GM18498 (cell line): ENCODE measurements around the gene B4GALT5.
A peak's percentile ranks its signal among the peaks of the same experiment; 100 is the strongest.

Experiments used
- ATAC-seq: cut with Tn5 transposase; IDR thresholded peaks from one replicate; pipeline ENCODE4 v1.9.1; 2021; ENCODE audit warnings: mild to moderate bottlenecking, moderate library complexity; ENCODE audit not compliant: unreplicated experiment

Gene B4GALT5

DNA sequence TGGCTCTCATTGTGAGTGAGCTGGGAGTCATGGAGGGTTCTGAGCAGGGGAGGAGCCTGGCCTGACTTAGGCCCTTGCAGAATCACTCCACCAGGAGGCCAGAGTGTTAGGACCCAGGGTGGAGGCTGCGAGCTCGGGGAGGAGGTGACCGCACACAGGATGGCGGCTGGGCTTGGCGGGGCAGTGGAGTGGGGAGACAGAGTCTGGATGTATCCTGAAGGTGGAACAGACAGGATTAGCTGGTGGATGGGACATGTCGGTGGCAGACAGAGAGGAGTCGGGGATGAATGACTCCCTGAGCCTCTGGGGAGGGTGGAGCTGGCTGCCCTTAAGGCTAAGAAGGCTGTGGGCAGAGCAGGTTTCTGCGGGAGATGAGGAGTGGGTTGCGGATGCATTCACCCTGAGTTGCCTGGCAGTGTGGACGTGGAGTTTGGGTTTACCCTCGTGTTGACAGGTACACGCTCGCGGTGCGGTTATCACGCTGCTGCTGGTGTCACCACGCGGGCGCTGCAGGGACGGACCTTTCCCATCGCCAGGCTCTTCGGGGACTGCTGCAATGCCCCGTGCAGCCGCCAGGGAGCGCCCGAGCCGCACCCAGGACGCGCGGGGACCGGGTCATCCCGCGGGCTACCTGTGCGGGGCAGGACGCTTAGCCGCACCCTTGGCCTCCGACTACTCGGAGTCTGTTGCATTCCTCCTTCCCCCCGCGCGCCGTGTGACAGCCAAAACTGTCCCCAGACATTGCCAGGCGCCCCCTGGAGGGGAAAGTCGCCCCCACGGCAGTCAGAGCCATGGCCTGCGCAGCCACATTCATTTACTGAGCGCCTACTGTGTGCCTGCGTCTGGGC, 102.8 kb downstream of the B4GALT5 start:
- ATAC-seq: peak; percentile 63

GRCh38 chr20:49608752-49609670, 104.7 kb downstream of the B4GALT5 start:
- ATAC-seq: peak; percentile 59

GRCh38 chr20:49607568-49607967, 106.1 kb downstream of the B4GALT5 start:
- no peak for ATAC-seq

GRCh38 chr20:49603209-49603627, 110.5 kb downstream of the B4GALT5 start:
- no peak for ATAC-seq

DNA sequence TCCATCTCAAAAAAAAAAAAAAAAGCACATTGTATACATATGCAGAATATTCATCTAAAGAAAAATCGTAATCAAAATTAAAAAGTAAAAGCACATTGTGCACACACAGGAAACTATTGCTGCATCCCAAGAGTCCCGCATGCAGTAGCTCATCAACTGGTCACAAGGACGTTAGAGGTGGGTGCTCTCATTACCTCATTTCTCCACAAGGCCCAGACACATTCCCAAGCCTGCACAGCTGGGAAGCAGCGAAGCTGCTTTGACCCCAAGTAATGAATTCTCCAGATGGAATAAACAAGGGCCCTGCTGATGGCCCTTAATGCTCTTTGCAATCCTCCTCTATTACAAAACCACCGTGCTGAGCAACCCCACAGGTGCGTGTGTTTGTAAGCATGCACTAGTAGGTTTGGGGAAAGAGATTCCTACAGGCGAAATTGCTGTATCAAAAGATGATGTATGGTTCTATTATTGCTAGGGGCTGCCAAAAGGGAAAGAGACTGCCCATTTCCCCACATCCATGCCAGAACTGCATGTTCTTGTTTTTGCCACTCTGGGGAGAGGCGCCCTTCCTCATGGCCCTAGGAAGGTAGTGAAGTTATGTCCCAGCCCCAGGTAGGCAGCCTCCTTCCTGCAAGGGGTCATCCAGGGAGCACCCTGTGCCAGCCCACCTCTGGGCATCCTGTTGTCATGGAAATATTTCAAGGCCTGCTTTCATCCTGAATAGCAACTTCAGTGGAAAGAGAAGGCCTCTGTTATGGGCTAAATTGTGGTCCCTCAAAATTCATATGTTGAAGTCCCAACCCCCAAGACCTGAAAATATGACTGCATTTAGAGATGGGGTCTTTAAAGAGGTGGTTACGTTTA, 111.1 kb downstream of the B4GALT5 start:
- ATAC-seq: no peak

DNA sequence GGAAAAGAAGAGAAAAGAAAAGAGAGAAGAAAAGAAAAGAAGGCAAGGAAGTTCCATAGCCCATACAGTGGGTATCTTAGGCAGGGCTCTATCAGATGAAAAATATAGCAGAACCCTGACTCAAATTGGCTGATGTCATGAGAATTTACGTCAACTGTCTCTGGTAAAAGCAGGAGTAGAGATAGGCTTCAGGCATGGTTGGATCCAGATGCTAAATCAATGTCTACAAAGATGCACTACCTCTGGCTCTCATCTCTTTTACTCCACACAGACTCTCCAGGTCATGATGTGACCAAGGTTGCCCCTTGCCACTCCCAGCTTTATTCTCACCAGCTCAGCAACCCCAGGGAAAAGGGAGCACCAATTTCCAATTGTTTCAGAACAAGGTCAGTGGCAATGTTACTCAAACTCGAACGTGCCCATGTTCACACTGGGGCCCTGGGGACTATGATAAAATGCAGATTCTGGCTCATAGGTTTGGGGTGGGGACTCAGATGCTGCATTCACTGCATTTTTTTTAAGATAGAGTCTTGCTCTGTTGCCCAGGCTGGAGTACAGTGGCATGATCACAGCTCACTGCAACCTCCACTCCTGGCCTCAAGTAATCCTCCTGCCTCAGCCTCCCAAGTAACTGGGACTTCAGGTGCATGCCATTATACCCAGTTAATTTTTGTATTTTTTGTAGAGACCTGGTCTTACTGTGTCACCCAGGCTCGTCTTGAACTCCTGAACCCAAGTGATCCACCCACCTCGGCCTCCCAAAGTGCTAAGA, 112.3 kb downstream of the B4GALT5 start:
- no peak for ATAC-seq

GRCh38 chr20:49599746-49600113, 113.9 kb downstream of the B4GALT5 start:
- ATAC-seq: no peak

- no peak for ATAC-seq
Measured at GRCh38 chr20:49597825-49598395, 115.8 kb downstream of the B4GALT5 start.

DNA sequence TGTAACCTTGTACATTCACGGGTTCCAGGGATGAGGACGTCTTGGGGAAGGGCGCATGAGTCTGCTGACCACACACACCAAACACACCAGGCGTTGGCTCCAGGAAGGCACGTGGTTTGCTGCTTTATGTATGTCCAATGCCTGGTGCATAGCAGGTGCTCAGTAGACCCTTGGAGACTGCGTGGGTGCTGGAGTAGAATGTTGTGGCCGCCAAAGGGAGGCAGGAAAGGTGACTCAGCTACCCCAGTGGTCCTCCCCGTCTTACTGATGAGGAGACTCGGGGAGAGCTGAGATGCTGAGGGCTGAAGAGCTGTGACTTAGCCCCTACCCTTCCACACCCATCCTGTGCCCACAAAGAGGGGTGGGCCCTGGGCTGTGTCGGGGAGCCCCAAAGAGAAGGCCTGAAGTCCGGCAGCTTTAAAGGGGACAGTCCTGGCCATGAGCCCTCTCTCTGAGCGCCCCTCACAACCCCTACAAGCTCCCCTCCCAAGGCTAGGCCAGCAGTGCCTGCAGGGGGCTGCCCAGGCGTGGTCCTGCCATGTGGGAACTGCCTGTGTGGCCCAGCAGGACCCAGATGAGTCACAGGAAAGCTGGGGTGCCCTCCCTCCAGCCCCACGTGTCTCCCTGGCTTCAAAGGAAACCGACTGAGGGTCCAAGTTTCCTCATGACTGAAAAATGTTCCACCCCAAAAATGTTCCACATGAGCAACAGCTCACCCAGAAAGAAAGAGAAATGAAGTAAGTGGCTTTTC, 117.7 kb downstream of the B4GALT5 start:
- ATAC-seq: no peak

DNA sequence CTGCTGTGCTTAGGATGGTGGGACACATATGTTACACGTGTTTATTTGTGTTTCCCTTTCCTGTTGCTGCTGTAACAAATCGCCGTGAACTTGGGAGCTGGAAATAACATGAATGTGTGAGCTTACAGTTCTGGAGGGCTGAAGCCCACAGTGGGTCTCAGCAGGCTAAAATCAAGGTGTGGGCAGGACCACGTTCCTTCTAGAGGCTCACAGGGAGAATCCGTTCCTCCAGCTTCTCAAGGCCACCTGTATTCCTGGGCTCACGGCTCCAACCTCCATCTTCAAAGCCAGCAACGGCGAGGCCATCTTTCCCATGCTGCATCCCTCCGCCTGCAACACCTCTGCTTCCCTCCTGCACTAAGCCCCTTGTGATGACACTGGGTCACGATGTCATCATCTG, 118.3 kb downstream of the B4GALT5 start:
- ATAC-seq: no peak

DNA sequence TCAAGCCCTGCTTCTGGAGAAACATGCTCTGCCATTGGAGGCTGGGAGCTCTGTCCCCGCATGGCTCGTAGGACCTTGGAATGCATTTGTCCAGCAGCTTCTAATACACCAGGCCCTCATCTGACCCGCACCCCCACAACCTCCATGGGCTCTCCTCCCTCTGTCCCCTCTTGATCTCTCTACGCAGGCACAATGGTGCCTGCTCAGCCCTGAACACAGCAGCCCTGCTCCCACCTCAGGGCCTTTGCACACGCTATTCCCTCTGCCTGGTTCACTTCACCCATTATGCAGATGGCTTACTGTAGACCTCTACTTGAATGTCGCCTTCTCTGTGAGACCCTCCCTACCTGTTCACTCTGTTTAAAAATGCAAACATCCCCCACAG, 118.8 kb downstream of the B4GALT5 start:
- no peak for ATAC-seq

DNA sequence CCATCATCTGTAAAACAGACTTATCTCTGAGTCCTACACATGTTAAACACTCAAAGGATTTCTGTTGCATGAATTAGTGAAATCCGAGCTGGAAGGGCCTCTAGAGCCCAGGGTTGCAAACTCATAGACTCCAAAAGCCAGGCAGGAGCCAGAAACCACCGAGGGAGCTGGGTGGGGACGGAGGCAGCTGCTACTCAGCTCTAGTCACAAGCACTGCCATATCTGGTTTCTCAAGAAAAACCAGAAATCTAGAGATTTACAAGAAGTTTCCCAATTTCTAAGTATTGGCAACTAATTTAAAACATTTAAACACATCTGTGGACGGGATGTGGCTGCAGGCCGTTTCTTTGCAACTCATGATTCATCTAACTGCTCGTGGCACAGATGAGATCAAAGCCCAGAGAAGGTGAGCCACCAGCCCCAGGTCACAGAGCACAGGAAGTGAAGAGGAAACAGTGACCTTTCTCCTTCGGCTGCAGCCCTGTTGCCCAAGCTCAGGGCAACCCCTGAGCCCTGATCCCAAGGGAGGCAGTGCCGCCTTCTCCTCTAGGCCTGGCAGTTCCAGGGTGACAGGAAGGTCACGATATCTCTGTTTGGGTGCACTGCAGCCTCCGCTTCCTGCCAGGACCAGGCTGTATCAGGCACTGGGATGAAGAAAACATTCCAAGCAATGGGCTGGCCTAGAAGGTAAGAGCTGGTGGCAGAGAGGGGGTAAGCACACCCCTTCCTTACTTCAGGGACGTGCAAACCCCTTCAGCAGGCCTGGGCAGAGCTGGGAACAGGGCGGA, 119.3 kb downstream of the B4GALT5 start:
- no peak for ATAC-seq

DNA sequence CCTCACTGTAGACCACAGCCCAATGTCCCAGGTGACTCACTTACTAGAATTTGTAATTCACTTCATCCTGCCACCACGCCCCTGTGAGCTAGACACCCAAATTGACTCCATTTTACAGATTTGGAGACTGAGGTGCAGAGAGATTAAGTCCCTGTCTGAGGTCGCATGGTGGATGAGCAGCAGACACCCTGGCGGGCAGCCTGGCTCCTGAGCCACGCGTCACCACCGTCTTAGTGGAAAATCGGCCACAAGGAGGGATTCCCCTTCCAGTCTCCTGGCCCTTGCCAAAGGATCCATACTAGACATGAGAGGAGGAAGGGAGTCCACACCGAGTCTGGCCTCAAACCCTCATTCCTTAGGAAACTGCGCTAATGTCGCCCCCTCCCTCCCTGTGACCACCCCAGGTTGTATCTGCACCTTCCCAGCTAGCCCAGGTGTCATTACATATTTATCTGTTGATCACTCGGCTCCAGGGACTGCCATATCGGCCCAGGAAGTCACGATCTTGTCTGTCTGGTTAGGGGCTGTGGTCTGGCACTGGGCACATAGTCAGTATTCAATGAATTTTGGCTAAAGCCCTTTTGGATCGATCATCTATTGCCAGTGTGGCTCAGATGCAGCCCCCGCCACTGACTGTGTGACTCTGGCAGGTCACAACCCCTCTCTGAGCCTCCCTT, 120.1 kb downstream of the B4GALT5 start:
- ATAC-seq: no peak

- ATAC-seq: no peak
Measured at GRCh38 chr20:49592120-49592519, 121.6 kb downstream of the B4GALT5 start.

GRCh38 chr20:49591217-49591865, 122.3 kb downstream of the B4GALT5 start:
- ATAC-seq: no peak

- ATAC-seq: no peak
Measured at GRCh38 chr20:49590163-49591017, 123.3 kb downstream of the B4GALT5 start.
